SK-N-MC (cell line): Measurements from ENCODE around the gene ZNF74.
"Not testable (repeated sequence)": the region's sequence is repeated elsewhere in the genome, so short reads cannot be mapped to it uniquely, and the experiment has no call there.

Source experiments
- DNase-seq: peaks from one replicate; pipeline ENCODE4 v3.0.0-alpha.2; 2011; ENCODE audit warnings: low read depth, low spot score
- H3K27ac ChIP-seq: fragments of 200-600 bp; sonication (generic); 2 replicates; pipeline ENCODE4 v1.5.1; 2016; ENCODE audit warnings: mixed run types
- H3K36me3 ChIP-seq: fragments of 200-600 bp; sonication (generic); 2 replicates; pipeline ENCODE4 v1.6.1; 2017; ENCODE audit warnings: antibody characterized with exemption, low read length, mixed read lengths; ENCODE audit not compliant: insufficient read depth
- H3K4me3 ChIP-seq: fragments of 200-600 bp; sonication (generic); 2 replicates; pipeline ENCODE4 v1.5.1; 2016
- H3K9ac ChIP-seq: fragments of 200-600 bp; sonication (generic); 2 replicates; pipeline ENCODE4 v1.8.0; 2017; ENCODE audit warnings: mixed run types, mixed read lengths; ENCODE audit not compliant: insufficient read length
- H3K9me3 ChIP-seq: fragments of 200-600 bp; sonication (generic); 2 replicates; pipeline ENCODE4 v1.6.1; 2017; ENCODE audit warnings: low read depth, mild to moderate bottlenecking, antibody characterized with exemption, low read length, moderate library complexity, mixed read lengths
- EZH2 ChIP-seq: fragments of 200-600 bp; sonication (generic); IDR thresholded peaks from one replicate; pipeline ENCODE4 v1.6.1; 2017; ENCODE audit warnings: antibody characterized with exemption
- FOXP2 ChIP-seq: optimal IDR thresholded peaks from 2 replicates; pipeline ENCODE3; 2011; ENCODE audit warnings: mild to moderate bottlenecking, moderate library complexity; ENCODE audit not compliant: insufficient read depth; ENCODE audit errors: extremely low read length, control extremely low read depth
- POLR2AphosphoS5 ChIP-seq: IDR thresholded peaks from 2 replicates; pipeline ENCODE4 v1.6.1; 2012; ENCODE audit warnings: mild to moderate bottlenecking, low read depth, low read length, borderline replicate concordance

Gene ZNF74

DNA sequence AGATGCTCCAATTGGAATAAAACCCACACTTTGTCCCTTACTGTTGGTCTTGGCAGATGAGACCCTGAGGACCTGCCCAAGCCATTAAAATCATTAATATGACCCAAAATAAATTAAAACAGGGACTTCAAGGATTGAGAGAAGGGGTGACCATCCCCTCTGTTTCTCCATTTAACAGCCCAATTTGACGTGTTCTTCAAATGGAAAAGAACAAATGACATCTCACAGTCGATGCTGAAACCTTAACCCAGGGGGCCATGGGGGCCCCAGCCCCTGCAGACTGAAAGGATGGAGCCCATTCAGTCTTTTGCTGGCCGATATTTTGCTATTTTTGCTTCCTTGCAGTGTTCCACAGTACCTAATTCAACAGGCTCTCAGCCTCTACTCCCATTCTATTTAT lies 20.5 kb downstream of the ZNF74 start:
- no peak overlapping the region for H3K4me3 ChIP-seq
- H3K27ac ChIP-seq: no peak overlapping the region
- TF ChIP-seq EZH2 (no peak), POLR2AphosphoS5 (no peak), FOXP2 (no peak)
- H3K9me3 ChIP-seq: no peaks in the 10 kb centered on the region
- H3K36me3 ChIP-seq: no peaks in the 10 kb centered on the region
- H3K9ac ChIP-seq: no peak overlapping the region
- no peak for DNase-seq

DNA sequence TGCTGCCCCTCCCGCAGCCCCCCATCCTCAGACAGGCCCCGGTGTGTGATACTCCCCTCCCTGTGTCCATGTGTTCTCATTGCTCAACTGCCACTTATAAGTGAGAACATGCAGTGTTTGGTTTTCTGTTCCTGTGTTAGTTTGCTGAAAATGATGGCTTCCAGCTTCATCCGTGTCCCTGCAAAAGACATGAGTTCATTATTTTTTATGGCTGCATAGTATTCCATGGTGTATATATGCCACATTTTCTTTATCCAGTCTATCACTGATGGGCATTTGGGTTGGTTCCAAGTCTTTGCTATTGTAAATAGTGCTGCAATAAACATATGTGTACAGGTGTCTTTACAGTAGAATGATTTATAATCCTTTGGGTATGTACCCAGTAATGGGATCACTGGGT lies 21.3 kb downstream of the ZNF74 start:
- H3K9ac ChIP-seq, H3K4me3 ChIP-seq, H3K9me3 ChIP-seq, H3K36me3 ChIP-seq, DNase-seq, H3K27ac ChIP-seq: not testable (repeated sequence)

DNA sequence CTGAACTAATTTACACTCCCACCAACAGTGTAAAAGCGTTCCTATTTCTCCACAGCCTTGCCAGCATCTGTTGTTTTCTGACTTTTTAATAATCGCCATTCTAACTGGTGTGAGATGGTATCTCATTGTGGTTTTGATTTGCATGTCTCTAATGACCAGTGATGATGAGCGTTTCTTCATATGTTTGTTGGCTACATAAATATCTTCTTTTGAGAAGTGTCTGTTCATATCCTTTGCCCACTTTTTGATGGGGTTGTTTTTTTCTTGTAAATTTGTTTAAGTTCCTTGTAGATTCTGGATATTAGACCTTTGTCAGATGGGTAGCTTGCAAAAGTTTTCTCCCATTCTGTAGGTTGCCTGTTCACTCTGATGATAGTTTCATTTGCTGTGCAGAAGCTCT lies 21.7 kb downstream of the ZNF74 start:
- not testable (repeated sequence) for DNase-seq, H3K36me3 ChIP-seq, H3K9ac ChIP-seq, H3K27ac ChIP-seq, H3K4me3 ChIP-seq, H3K9me3 ChIP-seq

DNA sequence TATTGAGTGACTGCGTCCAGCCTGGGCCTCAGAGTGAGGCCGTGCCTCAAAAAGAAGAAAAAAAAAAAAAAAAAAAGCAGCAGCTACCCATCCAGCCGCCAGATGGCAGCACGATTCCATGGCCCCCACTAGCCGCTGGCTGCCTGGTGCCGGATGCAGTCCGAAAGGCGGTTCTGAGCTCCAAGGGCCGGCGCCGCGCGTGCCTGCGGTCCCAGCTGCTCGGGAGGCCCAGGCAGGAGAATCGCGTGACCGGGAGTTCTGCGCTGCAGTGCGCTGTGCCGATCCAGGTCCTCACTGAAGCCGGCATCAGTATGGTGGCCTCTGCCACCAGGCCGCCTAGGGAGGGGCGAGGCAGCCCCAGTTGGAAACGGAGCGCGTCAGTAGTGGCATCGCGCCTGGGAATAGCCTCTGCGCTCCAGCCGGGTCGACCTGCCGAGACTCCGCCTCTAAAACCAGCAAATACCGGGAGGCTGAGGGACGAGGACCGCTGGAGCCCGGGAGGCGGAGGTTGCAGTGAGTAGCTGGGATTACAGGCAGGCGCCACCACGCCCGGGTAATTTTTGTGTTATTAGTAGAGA lies 24.3 kb downstream of the ZNF74 start:
- Histone ChIP-seq H3K36me3 (no peaks in the 10 kb centered on the region), H3K9ac (no peak overlapping the region), H3K27ac (no peak overlapping the region), H3K9me3 (no peaks in the 10 kb centered on the region), H3K4me3 (peak overlapping the region; percentile 60)
- DNase-seq: no peak
- no peak for TF ChIP-seq FOXP2
- TF ChIP-seq EZH2: no peak
- no peak for TF ChIP-seq POLR2AphosphoS5

DNA sequence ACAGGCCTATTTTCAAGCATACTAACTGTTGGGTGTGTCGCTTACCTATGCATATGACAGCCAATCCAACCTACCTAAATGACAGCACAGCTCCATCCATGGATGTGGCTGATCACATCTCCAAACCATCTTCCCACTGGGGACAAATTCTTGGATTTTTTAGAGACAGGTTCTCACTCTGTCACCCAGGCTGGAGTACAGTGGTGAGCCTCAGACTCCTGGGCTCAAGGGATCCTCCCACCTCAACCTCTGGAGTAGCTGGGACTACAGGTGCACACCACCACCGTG lies 25.7 kb downstream of the ZNF74 start:
- H3K36me3 ChIP-seq: peaks cover 1% of the 10 kb centered on the region; the same call in 1 of the 2 replicates
- no peak overlapping the region for H3K27ac ChIP-seq
- no peak for DNase-seq
- H3K4me3 ChIP-seq: no peak overlapping the region
- no peak overlapping the region for H3K9ac ChIP-seq
- no peaks in the 10 kb centered on the region for H3K9me3 ChIP-seq
- TF ChIP-seq FOXP2 (no peak), POLR2AphosphoS5 (no peak), EZH2 (no peak)

DNA sequence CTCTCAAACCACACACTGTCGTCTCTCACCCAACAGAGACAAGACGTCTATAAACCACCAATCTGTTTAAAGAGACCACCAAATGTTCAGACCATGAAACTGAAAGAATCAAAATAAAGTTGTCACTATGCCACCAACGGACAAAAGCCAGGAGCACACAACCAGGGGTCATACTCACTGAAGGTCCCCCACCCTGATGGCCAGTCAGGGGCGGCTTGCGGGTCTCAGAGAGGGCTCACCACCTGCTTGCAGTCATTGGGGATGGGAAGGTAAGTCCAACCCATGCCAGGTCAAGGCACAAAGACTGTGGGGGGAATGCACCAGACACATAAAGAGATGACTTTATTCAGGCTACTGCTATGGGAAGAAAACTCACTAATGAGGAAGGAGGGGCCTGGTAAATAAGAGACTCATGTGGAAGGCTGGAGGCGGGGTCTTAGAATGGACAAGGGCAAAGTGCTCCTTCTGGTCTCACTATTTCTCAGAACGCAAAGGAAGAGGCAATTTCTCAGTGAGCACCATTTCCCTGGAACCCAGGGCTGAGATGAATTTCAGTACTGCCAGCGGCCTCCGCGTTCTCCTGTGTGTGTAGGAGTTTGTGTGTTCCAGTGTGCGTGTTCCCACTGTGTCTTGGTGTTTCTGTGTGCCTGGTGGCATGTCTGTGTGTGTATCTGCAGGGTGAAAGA lies 26.3 kb downstream of the ZNF74 start:
- Histone ChIP-seq H3K4me3 (no peak overlapping the region), H3K9me3 (no peaks in the 10 kb centered on the region), H3K36me3 (peaks cover 5% of the 10 kb centered on the region; the same call in 1 of the 2 replicates), H3K9ac (no peak overlapping the region), H3K27ac (0 out of 2 replicates have a peak overlapping the region, but pooled peaks have one; percentile 57)
- DNase-seq: no peak
- no peak for TF ChIP-seq FOXP2
- TF ChIP-seq EZH2: no peak
- no peak for TF ChIP-seq POLR2AphosphoS5

DNA sequence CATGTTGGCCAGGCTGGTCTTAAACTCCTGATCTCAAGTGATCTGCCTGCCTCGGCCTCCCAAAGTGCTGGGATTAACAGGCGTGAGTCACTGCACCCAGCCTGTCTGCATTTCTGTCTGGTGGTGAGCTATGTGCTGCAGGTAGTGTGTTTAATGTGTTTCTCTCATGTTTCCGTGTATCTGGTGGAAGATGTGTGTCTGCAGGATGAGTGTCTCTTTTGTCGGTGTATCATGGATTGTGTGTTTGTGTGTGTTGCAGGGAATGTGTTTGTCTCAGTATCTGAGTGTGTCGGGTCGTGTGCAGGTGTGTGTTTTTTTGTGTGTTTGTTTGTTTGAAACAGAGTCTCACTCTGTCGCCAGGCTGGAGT lies 27.5 kb downstream of the ZNF74 start:
- H3K9ac ChIP-seq: no peak overlapping the region
- no peak overlapping the region for H3K4me3 ChIP-seq
- peaks cover 5% of the 10 kb centered on the region; the same call in 1 of the 2 replicates for H3K36me3 ChIP-seq
- no peak for DNase-seq
- TF ChIP-seq POLR2AphosphoS5: no peak
- TF ChIP-seq FOXP2: no peak
- TF ChIP-seq EZH2: no peak
- no peaks in the 10 kb centered on the region for H3K9me3 ChIP-seq
- no peak overlapping the region for H3K27ac ChIP-seq

DNA sequence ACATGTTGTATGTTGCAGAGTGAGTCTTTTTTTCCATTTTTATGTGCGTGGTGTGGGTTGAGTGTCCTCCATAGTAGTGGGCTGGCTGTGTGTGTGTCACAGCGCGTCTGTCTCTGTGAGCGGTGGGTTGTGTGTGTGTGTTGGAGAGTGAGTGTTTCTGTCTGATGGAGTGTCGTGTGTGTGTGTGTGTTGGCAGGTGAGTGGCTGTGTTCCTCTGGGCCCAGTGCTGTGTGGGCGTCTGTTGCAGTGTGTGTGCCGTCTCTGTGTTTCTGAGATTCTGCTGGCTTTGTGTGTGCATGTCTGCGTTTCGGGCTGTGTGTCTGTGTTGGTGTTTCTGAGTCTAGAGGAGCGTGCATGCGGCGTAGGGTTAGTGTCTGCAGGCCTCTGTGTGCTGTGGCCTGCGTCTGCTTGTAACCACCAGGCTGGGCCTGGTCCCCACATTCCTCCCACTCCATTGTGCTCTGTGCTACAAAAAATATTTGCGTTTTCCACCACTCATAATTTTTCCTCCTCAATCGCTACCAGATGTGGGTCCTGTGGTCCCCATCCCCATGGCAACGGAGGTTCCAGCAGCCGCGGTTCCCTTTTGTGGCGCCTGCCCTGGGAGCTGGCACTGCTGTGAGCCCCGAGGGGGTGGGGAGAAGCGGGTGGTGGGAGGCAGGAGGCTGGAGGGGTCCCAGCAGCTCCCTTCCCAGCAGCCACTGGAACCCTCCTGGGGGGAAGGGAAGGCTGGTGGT lies 28.5 kb downstream of the ZNF74 start:
- Histone ChIP-seq H3K4me3 (peak overlapping the region; percentile 31), H3K9me3 (no peaks in the 10 kb centered on the region), H3K36me3 (peaks cover 9% of the 10 kb centered on the region; the same call in 1 of the 2 replicates), H3K27ac (peak overlapping the region; percentile 91), H3K9ac (peak overlapping the region; percentile 49)
- TF ChIP-seq EZH2: no peak
- no peak for TF ChIP-seq POLR2AphosphoS5
- no peak for TF ChIP-seq FOXP2
- peak; percentile 75 for DNase-seq
